Measurements from ENCODE around the gene ZFP62. TPM values are rescaled to one million over a fixed set of nuclear protein-coding genes. Genes with fewer than 3 reads are reported as not detected.

ZFP62 gene
- total and polyA plus RNA-seq, 2 donors, result 41.1 to 48.6 TPM

- H3K4me1 ChIP-seq (ENCODE audit: control insufficient read depth in 2 of 2, insufficient read depth in 2 of 2, low read length in 2 of 2), result peaks cover 11 to 42% of the 10 kb centered on the region in 2 donors
These were observed 42.3 kb downstream of the ZFP62 start for GRCh38 chr5:180818677-180819341.

GRCh38 chr5:180817893-180818674 lies 43.0 kb downstream of the ZFP62 start:
- H3K4me1 ChIP-seq (ENCODE audit: control insufficient read depth in 2 of 2, insufficient read depth in 2 of 2, low read length in 2 of 2), result peaks cover 11 to 36% of the 10 kb centered on the region in 2 donors
- H3K9me3 ChIP-seq (ENCODE audit: control insufficient read depth in 2 of 2, insufficient read depth in 1 of 2, low read length in 1 of 2), result no peaks in the 10 kb centered on the region
- no peak for DNase-seq (ENCODE audit: low read depth in 6 of 9, low spot score in 9 of 9)
- H3K4me3 ChIP-seq (ENCODE audit: low read length in 2 of 2), result no peak overlapping the region
- no peaks in the 10 kb centered on the region for H3K27me3 ChIP-seq (ENCODE audit: control insufficient read depth in 2 of 2, insufficient read depth in 1 of 2, low read length in 1 of 2)
- WGBS, result 86% methylated on average over 13 of the region's 13 CpGs
- no peaks in the 10 kb centered on the region for H3K36me3 ChIP-seq (ENCODE audit: control insufficient read depth in 2 of 2, insufficient read depth in 2 of 2, low read length in 1 of 2)
- H3K27ac ChIP-seq (ENCODE audit: low read depth in 1 of 2, low read length in 1 of 2), result peak overlapping the region in 1 of 2 donors; percentile 60

More at GRCh38 chr5:180818677-180819341, 42.3 kb downstream of the ZFP62 start:
- DNase-seq (ENCODE audit: low read depth in 6 of 9, low spot score in 9 of 9), result no peak
- no peaks in the 10 kb centered on the region for H3K9me3 ChIP-seq (ENCODE audit: control insufficient read depth in 2 of 2, insufficient read depth in 1 of 2, low read length in 1 of 2)
- WGBS, result 95% methylated on average over 6 of the region's 6 CpGs
- H3K27me3 ChIP-seq (ENCODE audit: control insufficient read depth in 2 of 2, insufficient read depth in 1 of 2, low read length in 1 of 2), result no peaks in the 10 kb centered on the region
- H3K27ac ChIP-seq (ENCODE audit: low read depth in 1 of 2, low read length in 1 of 2), result no peak overlapping the region
- H3K4me3 ChIP-seq (ENCODE audit: low read length in 2 of 2), result no peak overlapping the region
- no peaks in the 10 kb centered on the region for H3K36me3 ChIP-seq (ENCODE audit: control insufficient read depth in 2 of 2, insufficient read depth in 2 of 2, low read length in 1 of 2)

DNA sequence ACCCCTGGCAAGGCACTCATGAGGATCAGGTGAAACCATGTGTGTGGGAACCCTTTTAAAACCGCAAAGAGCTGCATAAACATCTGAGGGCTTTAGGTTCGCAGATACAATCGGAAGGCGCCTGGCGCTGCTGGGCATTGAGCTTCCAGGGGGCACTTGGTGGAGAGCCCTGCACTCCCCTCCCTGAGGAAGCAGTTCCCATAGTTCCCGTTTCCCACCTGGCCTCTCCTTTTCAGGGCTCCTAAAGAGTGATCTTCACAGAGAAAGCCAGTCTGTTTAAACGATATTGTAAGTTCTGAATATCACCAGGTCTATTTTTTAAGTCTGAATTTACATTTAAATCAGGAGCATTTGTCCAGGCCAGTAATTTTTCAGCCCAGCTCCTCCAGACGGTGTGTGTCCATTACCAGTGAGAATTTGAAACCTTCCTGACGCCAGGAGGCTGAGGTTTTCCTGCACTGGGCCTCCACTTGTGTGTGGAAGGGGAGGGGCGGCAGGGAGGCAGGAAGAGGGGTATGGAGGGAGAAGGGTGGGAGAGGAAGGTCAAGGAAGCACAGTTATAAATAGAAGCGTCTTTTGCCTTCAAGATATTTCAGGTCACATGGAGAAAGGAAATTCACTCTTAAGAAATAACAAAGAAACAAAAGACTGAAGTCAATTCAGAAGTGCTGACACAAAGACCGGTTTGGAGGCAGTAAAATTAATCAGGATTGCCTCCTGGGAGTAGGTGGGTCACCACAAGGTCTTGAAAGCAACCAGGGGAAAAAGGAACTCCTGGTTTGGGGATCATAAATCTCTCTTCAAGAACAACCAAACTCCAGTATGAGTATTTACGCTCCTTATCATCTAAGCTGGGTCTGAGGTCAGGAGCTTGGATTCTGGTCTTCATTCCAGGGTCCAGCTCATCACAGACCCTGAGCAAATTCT lies 44.2 kb downstream of the ZFP62 start:
- Histone ChIP-seq H3K27ac (ENCODE audit: low read depth in 1 of 2, low read length in 1 of 2) (peak overlapping the region; percentile 57 to 58), H3K4me1 (ENCODE audit: control insufficient read depth in 2 of 2, insufficient read depth in 2 of 2, low read length in 2 of 2) (peaks cover 11 to 36% of the 10 kb centered on the region in 2 donors), H3K4me3 (ENCODE audit: low read length in 2 of 2) (no peak overlapping the region), H3K27me3 (ENCODE audit: control insufficient read depth in 2 of 2, insufficient read depth in 1 of 2, low read length in 1 of 2) (no peaks in the 10 kb centered on the region), H3K36me3 (ENCODE audit: control insufficient read depth in 2 of 2, insufficient read depth in 2 of 2, low read length in 1 of 2) (no peaks in the 10 kb centered on the region), H3K9me3 (ENCODE audit: control insufficient read depth in 2 of 2, insufficient read depth in 1 of 2, low read length in 1 of 2) (no peaks in the 10 kb centered on the region)
- peak in 1 of 9 donors; percentile 65 for DNase-seq (ENCODE audit: low read depth in 6 of 9, low spot score in 9 of 9)
- WGBS, result 12% methylated on average over 13 of the region's 13 CpGs

- Histone ChIP-seq H3K4me3 (ENCODE audit: low read length in 2 of 2) (no peak overlapping the region), H3K27me3 (ENCODE audit: control insufficient read depth in 2 of 2, insufficient read depth in 1 of 2, low read length in 1 of 2) (no peaks in the 10 kb centered on the region), H3K9me3 (ENCODE audit: control insufficient read depth in 2 of 2, insufficient read depth in 1 of 2, low read length in 1 of 2) (no peaks in the 10 kb centered on the region), H3K4me1 (ENCODE audit: control insufficient read depth in 2 of 2, insufficient read depth in 2 of 2, low read length in 2 of 2) (peaks cover 16 to 46% of the 10 kb centered on the region in 2 donors), H3K27ac (ENCODE audit: low read depth in 1 of 2, low read length in 1 of 2) (peak overlapping the region; percentile 18 to 41), H3K36me3 (ENCODE audit: control insufficient read depth in 2 of 2, insufficient read depth in 2 of 2, low read length in 1 of 2) (no peaks in the 10 kb centered on the region)
- no peak for DNase-seq (ENCODE audit: low read depth in 6 of 9, low spot score in 9 of 9)
- WGBS, result 75% methylated on average over 9 of the region's 9 CpGs
These were observed 45.7 kb downstream of the ZFP62 start for GRCh38 chr5:180815293-180815917.

GRCh38 chr5:180813420-180813819 lies 47.7 kb downstream of the ZFP62 start:
- H3K27me3 ChIP-seq (ENCODE audit: control insufficient read depth in 2 of 2, insufficient read depth in 1 of 2, low read length in 1 of 2), result no peaks in the 10 kb centered on the region
- H3K4me3 ChIP-seq (ENCODE audit: low read length in 2 of 2), result no peak overlapping the region
- WGBS, result 94% methylated on average over 5 of the region's 5 CpGs
- no peaks in the 10 kb centered on the region for H3K36me3 ChIP-seq (ENCODE audit: control insufficient read depth in 2 of 2, insufficient read depth in 2 of 2, low read length in 1 of 2)
- no peak overlapping the region for H3K27ac ChIP-seq (ENCODE audit: low read depth in 1 of 2, low read length in 1 of 2)
- H3K4me1 ChIP-seq (ENCODE audit: control insufficient read depth in 2 of 2, insufficient read depth in 2 of 2, low read length in 2 of 2), result peaks cover 26 to 57% of the 10 kb centered on the region in 2 donors
- DNase-seq (ENCODE audit: low read depth in 6 of 9, low spot score in 9 of 9), result no peak
- H3K9me3 ChIP-seq (ENCODE audit: control insufficient read depth in 2 of 2, insufficient read depth in 1 of 2, low read length in 1 of 2), result no peaks in the 10 kb centered on the region

DNA sequence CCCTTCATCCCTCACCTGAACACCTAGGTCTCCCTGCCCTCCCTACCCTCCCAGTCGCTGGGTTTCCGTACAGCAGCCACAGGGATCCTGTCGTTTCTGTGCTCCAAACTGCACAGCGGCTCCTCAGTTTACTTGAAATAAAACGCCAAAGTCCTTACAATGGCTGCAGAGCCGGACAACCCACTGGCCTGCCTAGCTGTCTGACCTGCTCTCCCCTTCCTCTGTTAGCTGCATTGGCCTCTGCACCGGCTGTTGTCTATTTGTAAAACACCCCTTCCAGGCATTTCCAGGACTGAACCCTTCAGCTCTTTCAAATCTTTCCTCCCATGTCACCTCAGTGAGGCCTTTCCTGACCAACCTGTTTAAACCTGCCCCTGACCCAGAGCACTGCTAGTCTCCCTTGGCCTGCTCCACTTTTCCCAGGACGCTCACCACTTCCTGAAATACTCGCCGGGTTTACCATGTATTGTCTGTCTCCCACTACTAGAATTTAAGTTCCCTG lies 49.4 kb downstream of the ZFP62 start:
- 86% methylated on average over 10 of the region's 10 CpGs for WGBS
- Histone ChIP-seq H3K36me3 (ENCODE audit: control insufficient read depth in 2 of 2, insufficient read depth in 2 of 2, low read length in 1 of 2) (peaks cover 0 to 4% of the 10 kb centered on the region in 2 donors), H3K27me3 (ENCODE audit: control insufficient read depth in 2 of 2, insufficient read depth in 1 of 2, low read length in 1 of 2) (no peaks in the 10 kb centered on the region), H3K4me1 (ENCODE audit: control insufficient read depth in 2 of 2, insufficient read depth in 2 of 2, low read length in 2 of 2) (peaks cover 36 to 59% of the 10 kb centered on the region in 2 donors), H3K9me3 (ENCODE audit: control insufficient read depth in 2 of 2, insufficient read depth in 1 of 2, low read length in 1 of 2) (no peaks in the 10 kb centered on the region), H3K4me3 (ENCODE audit: low read length in 2 of 2) (peak overlapping the region in 1 of 2 donors; percentile 76), H3K27ac (ENCODE audit: low read depth in 1 of 2, low read length in 1 of 2) (peak overlapping the region; percentile 48 to 97)
- DNase-seq (ENCODE audit: low read depth in 6 of 9, low spot score in 9 of 9), result no peak

GRCh38 chr5:180810959-180811622 lies 50.0 kb downstream of the ZFP62 start:
- no peaks in the 10 kb centered on the region for H3K27me3 ChIP-seq (ENCODE audit: control insufficient read depth in 2 of 2, insufficient read depth in 1 of 2, low read length in 1 of 2)
- peak overlapping the region; percentile 97 to 100 for H3K27ac ChIP-seq (ENCODE audit: low read depth in 1 of 2, low read length in 1 of 2)
- H3K36me3 ChIP-seq (ENCODE audit: control insufficient read depth in 2 of 2, insufficient read depth in 2 of 2, low read length in 1 of 2), result peaks cover 0 to 4% of the 10 kb centered on the region in 2 donors
- H3K4me3 ChIP-seq (ENCODE audit: low read length in 2 of 2), result peak overlapping the region; percentile 76 to 81
- H3K9me3 ChIP-seq (ENCODE audit: control insufficient read depth in 2 of 2, insufficient read depth in 1 of 2, low read length in 1 of 2), result no peaks in the 10 kb centered on the region
- no peak for DNase-seq (ENCODE audit: low read depth in 6 of 9, low spot score in 9 of 9)
- H3K4me1 ChIP-seq (ENCODE audit: control insufficient read depth in 2 of 2, insufficient read depth in 2 of 2, low read length in 2 of 2), result peaks cover 33 to 59% of the 10 kb centered on the region in 2 donors
- WGBS, result 10% methylated on average over 30 of the region's 30 CpGs

Data from thymus (tissue), 11 donors.